ENCODE results near the gene PTOV1.

PTOV1 gene

GRCh38 chr19:49872245-49873128 lies 21.5 kb downstream of the PTOV1 start:
- no peak overlapping the region for H3K27ac ChIP-seq (ENCODE audit: low read depth, low read length)
- peaks cover 21% of the 10 kb centered on the region for H3K36me3 ChIP-seq (ENCODE audit: insufficient read depth, low read length)
- no peaks in the 10 kb centered on the region for H3K9me3 ChIP-seq (ENCODE audit: low read length)
- H3K9ac ChIP-seq (ENCODE audit: low read length), result no peak overlapping the region
- H3K4me1 ChIP-seq (ENCODE audit: insufficient read depth, low read length), result peaks cover 27% of the 10 kb centered on the region
- no peaks in the 10 kb centered on the region for H3K27me3 ChIP-seq (ENCODE audit: control insufficient read depth in 1 of 2, insufficient read depth in 2 of 2, low read length in 2 of 2)
- H3K4me3 ChIP-seq (ENCODE audit: low read depth in 1 of 2, low read length in 2 of 2), result no peak overlapping the region

- H3K27me3 ChIP-seq (ENCODE audit: control insufficient read depth in 1 of 2, insufficient read depth in 2 of 2, low read length in 2 of 2), result no peaks in the 10 kb centered on the region
Measured at GRCh38 chr19:49873129-49873521, 22.2 kb downstream of the PTOV1 start.

DNA sequence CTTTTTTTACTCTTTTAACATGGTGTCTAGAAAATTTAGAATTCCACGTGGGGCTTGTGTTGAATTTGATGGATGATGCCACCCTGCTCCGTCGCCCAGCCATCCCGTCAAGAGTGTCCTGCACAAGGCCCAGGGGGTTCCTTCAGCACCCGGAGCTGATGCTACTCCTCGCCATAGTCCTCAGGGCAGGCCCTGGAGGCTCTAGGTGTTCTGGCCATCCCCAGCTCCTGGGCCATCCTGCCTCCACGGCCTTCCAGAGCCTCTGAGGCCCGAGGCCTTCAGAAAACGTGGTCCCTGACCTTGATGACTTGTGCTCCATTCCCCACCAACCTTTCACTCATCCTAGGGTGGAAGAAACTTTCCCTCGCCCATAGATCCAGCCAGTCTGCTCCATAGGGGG lies 22.9 kb downstream of the PTOV1 start:
- peaks cover 25% of the 10 kb centered on the region for H3K4me1 ChIP-seq (ENCODE audit: insufficient read depth, low read length)
- H3K9ac ChIP-seq (ENCODE audit: low read length), result no peak overlapping the region
- H3K36me3 ChIP-seq (ENCODE audit: insufficient read depth, low read length), result peaks cover 25% of the 10 kb centered on the region
- H3K9me3 ChIP-seq (ENCODE audit: low read length), result no peaks in the 10 kb centered on the region
- H3K27me3 ChIP-seq (ENCODE audit: control insufficient read depth in 1 of 2, insufficient read depth in 2 of 2, low read length in 2 of 2), result no peaks in the 10 kb centered on the region
- H3K27ac ChIP-seq (ENCODE audit: low read depth, low read length), result peak overlapping the region; percentile 42
- no peak overlapping the region for H3K4me3 ChIP-seq (ENCODE audit: low read depth in 1 of 2, low read length in 2 of 2)

More at GRCh38 chr19:49873129-49873521, 22.2 kb downstream of the PTOV1 start:
- Histone ChIP-seq H3K9me3 (ENCODE audit: low read length) (no peaks in the 10 kb centered on the region), H3K9ac (ENCODE audit: low read length) (no peak overlapping the region), H3K4me1 (ENCODE audit: insufficient read depth, low read length) (peaks cover 27% of the 10 kb centered on the region), H3K4me3 (ENCODE audit: low read depth in 1 of 2, low read length in 2 of 2) (no peak overlapping the region), H3K36me3 (ENCODE audit: insufficient read depth, low read length) (peaks cover 21% of the 10 kb centered on the region), H3K27ac (ENCODE audit: low read depth, low read length) (no peak overlapping the region)

DNA sequence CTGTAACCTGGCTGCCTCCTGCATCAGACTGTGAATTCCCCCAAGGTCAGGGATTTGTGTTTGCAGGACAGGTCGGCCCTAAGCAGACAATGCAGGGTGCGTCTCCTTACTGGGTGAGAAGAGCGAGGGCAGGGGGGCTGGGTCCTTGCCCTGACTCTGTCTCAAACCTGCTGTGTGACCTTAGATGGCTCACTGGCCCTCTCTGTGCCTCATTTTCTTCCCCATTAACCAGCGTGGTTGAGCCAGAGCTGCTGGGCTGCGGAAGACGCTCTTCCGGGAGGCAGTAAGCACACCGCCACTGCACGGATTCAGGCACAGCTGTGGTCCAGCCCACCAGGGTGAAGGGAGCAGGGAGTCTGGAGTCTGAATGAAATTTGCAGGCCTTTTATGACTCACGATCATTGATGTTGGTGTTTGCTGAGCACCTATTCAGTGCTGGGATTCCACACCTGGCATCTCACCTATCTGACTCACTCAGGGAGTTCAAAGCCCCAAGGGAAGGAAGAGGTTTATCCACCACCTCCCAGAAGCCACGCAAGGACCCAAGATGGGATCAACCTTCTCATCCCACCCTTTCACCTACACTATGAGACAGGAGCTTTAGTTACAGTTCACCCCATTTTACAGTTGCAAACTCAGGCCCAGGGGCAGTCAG lies 23.7 kb downstream of the PTOV1 start:
- Histone ChIP-seq H3K27me3 (ENCODE audit: control insufficient read depth in 1 of 2, insufficient read depth in 2 of 2, low read length in 2 of 2) (no peaks in the 10 kb centered on the region), H3K36me3 (ENCODE audit: insufficient read depth, low read length) (peaks cover 33% of the 10 kb centered on the region), H3K9ac (ENCODE audit: low read length) (no peak overlapping the region), H3K9me3 (ENCODE audit: low read length) (no peaks in the 10 kb centered on the region), H3K4me3 (ENCODE audit: low read depth in 1 of 2, low read length in 2 of 2) (no peak overlapping the region), H3K4me1 (ENCODE audit: insufficient read depth, low read length) (peaks cover 29% of the 10 kb centered on the region), H3K27ac (ENCODE audit: low read depth, low read length) (no peak overlapping the region)

DNA sequence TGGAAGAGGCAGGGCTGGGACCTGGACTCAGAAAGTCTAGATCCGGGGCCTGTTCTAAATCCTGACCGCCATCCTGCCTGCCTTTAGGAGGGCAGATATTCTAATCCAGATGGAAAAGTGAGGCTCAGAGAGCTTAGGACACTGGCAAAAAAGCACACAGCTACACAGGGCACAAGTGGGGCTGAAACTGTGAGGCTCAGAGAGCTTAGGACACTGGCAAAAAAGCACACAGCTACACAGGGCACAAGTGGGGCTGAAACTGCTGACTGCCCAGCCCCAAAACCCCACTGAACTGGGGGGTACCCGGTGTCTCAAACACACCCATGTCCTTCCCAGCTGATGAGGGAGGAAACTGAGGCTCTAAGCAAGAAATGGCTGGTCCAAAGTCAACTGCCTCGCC lies 24.2 kb downstream of the PTOV1 start:
- Histone ChIP-seq H3K27me3 (ENCODE audit: control insufficient read depth in 1 of 2, insufficient read depth in 2 of 2, low read length in 2 of 2) (no peaks in the 10 kb centered on the region), H3K9ac (ENCODE audit: low read length) (peak overlapping the region; percentile 94), H3K4me1 (ENCODE audit: insufficient read depth, low read length) (peaks cover 26% of the 10 kb centered on the region), H3K4me3 (ENCODE audit: low read depth in 1 of 2, low read length in 2 of 2) (peak overlapping the region; percentile 54 to 94), H3K36me3 (ENCODE audit: insufficient read depth, low read length) (peaks cover 37% of the 10 kb centered on the region), H3K9me3 (ENCODE audit: low read length) (no peaks in the 10 kb centered on the region), H3K27ac (ENCODE audit: low read depth, low read length) (peak overlapping the region; percentile 83)

DNA sequence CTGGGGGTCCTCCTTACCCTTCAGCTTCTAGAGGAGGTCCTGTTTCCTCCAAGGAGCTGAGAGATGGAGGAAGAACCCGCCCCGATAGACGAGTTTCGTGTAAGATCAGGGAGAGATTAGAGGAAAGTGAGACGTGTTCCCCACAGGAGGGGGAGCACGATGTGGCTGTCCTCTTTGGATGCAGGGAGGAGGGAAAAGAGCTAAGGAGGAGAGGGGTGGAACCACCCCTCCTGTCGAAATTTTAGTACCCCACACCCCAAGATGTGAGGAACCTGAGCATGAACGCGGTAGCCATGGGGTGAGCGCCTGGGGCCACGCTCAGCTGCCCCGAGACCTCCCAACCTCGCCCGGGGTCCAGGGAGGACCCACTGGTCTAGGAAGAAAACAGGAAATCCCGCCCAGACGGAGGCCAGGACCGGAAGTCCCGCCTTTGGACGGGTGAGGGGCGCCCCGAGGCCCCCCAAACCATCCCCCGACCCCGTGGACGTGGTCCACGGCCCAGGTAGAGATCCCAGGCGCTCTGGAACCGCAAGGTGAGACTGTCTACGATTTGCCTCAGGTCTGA lies 25.0 kb downstream of the PTOV1 start:
- peak overlapping the region; percentile 54 to 94 for H3K4me3 ChIP-seq (ENCODE audit: low read depth in 1 of 2, low read length in 2 of 2)
- H3K36me3 ChIP-seq (ENCODE audit: insufficient read depth, low read length), result peaks cover 43% of the 10 kb centered on the region
- peak overlapping the region; percentile 94 for H3K9ac ChIP-seq (ENCODE audit: low read length)
- H3K27ac ChIP-seq (ENCODE audit: low read depth, low read length), result peak overlapping the region; percentile 83
- H3K4me1 ChIP-seq (ENCODE audit: insufficient read depth, low read length), result peaks cover 19% of the 10 kb centered on the region
- no peaks in the 10 kb centered on the region for H3K9me3 ChIP-seq (ENCODE audit: low read length)
- no peaks in the 10 kb centered on the region for H3K27me3 ChIP-seq (ENCODE audit: control insufficient read depth in 1 of 2, insufficient read depth in 2 of 2, low read length in 2 of 2)

GRCh38 chr19:49876422-49877019 lies 25.6 kb downstream of the PTOV1 start:
- no peaks in the 10 kb centered on the region for H3K9me3 ChIP-seq (ENCODE audit: low read length)
- H3K27me3 ChIP-seq (ENCODE audit: control insufficient read depth in 1 of 2, insufficient read depth in 2 of 2, low read length in 2 of 2), result no peaks in the 10 kb centered on the region
- H3K4me3 ChIP-seq (ENCODE audit: low read depth in 1 of 2, low read length in 2 of 2), result peak overlapping the region; percentile 54 to 94
- peaks cover 19% of the 10 kb centered on the region for H3K4me1 ChIP-seq (ENCODE audit: insufficient read depth, low read length)
- peak overlapping the region; percentile 94 for H3K9ac ChIP-seq (ENCODE audit: low read length)
- H3K36me3 ChIP-seq (ENCODE audit: insufficient read depth, low read length), result peaks cover 44% of the 10 kb centered on the region
- peak overlapping the region; percentile 99 for H3K27ac ChIP-seq (ENCODE audit: low read depth, low read length)

DNA sequence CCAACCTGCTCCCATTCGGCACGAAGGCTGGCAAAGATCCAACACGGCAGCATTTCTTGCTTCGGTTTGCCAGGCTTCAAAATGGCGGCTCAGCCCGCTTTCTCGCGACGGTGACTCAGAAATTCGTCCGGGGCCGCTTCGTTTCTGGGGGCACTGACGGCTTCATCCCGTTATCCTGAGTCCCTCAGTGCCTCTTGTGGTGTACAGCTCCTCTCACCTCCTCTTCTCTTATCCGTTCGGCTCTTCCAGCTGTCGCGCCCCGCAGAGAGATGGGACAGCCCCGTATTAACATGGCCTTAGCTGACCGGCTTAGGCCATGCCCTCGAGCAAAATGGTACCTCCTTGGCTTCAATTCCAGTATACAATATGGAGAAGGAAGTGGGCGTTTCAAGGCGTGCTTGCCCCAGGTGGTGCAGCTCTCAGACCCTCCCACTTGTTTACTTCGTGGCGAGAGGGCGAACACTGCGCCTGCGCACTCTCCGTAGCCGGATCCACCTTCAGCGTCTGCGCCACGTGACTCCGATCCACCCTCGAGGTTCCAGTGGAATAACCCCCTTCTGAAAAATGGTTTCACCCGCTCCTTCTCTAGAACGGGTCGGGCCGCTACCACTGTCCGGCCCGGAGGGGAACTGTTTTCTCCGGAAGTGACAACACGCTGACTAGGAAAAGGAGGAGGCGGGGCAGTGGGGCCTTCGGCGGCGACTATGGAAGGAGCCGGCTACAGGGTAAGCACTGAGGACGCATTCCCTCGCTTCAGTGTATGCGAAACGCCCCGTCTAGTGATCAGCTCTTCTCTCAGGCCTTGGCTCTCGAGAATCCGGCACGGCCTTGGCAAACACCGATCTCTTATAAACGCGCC lies 26.3 kb downstream of the PTOV1 start, which contains the start of the genes AKT1S1 and TBC1D17:
Gene AKT1S1 (minus strand): TSS at position 336 of the 859 bp plus-strand sequence. CDS start 4,060 bp downstream, outside the sequence.
Gene TBC1D17 (plus strand): TSS at position 683 of the 859 bp plus-strand sequence. CDS start 22 bp downstream, at position 705.
- Histone ChIP-seq H3K36me3 (ENCODE audit: insufficient read depth, low read length) (peaks cover 45% of the 10 kb centered on the region), H3K9ac (ENCODE audit: low read length) (peak within 1 kb of the TSS; percentile 94), H3K27me3 (ENCODE audit: control insufficient read depth in 1 of 2, insufficient read depth in 2 of 2, low read length in 2 of 2) (no peaks in the 10 kb centered on the region), H3K27ac (ENCODE audit: low read depth, low read length) (peak within 1 kb of the TSS; percentile 99), H3K4me1 (ENCODE audit: insufficient read depth, low read length) (peaks cover 19% of the 10 kb centered on the region), H3K9me3 (ENCODE audit: low read length) (no peaks in the 10 kb centered on the region), H3K4me3 (ENCODE audit: low read depth in 1 of 2, low read length in 2 of 2) (peak within 1 kb of the TSS; percentile 54 to 94)

DNA sequence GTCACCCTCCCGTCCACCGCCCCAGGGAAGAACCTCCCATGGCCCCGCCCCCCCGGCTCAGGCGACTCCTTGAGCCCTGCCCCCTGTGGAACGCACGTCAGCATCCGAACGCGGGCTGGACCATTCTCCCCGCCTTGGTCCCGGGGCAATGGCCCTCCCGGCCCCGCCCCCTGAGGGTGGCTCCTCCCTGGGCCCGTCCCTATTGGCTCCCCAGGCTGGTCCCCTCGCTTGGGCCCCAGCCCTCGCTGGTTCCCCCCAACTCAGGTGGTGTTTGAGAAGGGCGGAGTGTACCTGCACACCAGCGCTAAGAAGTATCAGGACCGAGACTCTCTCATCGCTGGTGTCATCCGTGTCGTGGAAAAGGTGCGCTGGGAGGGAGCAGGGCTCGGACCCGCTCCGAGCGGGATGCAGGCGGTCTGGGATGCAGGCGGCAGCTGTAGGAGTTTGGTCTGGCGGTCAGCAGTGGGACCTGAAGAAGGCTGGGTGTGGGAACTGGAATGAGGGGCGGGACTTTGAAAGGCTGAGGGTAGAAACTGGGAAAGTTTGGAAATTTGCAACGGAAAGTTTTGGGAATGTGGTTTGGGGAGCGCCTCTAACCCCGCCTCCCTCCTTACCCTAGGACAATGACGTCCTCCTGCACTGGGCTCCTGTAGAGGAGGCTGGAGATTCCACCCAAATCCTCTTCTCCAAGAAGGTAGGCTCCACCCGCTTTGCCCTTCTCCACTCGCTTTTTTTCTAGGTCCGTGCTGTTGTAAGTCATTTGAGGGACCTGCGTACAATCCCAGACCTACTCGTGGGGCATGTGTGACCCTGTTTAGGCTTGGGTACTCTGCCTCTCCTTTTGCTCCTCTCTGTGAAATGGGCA lies 27.2 kb downstream of the PTOV1 start:
- H3K4me3 ChIP-seq (ENCODE audit: low read depth in 1 of 2, low read length in 2 of 2), result peak overlapping the region; percentile 51 to 94
- H3K4me1 ChIP-seq (ENCODE audit: insufficient read depth, low read length), result peaks cover 19% of the 10 kb centered on the region
- no peaks in the 10 kb centered on the region for H3K27me3 ChIP-seq (ENCODE audit: control insufficient read depth in 1 of 2, insufficient read depth in 2 of 2, low read length in 2 of 2)
- peaks cover 51% of the 10 kb centered on the region for H3K36me3 ChIP-seq (ENCODE audit: insufficient read depth, low read length)
- H3K9ac ChIP-seq (ENCODE audit: low read length), result peak overlapping the region; percentile 94
- H3K27ac ChIP-seq (ENCODE audit: low read depth, low read length), result peak overlapping the region; percentile 99
- no peaks in the 10 kb centered on the region for H3K9me3 ChIP-seq (ENCODE audit: low read length)

GRCh38 chr19:49878744-49879070 lies 27.7 kb downstream of the PTOV1 start:
- Histone ChIP-seq H3K27ac (ENCODE audit: low read depth, low read length) (peak overlapping the region; percentile 99), H3K4me3 (ENCODE audit: low read depth in 1 of 2, low read length in 2 of 2) (peak overlapping the region in 1 of 2 donors; percentile 94), H3K4me1 (ENCODE audit: insufficient read depth, low read length) (peaks cover 19% of the 10 kb centered on the region), H3K27me3 (ENCODE audit: control insufficient read depth in 1 of 2, insufficient read depth in 2 of 2, low read length in 2 of 2) (no peaks in the 10 kb centered on the region), H3K9me3 (ENCODE audit: low read length) (no peaks in the 10 kb centered on the region), H3K36me3 (ENCODE audit: insufficient read depth, low read length) (peaks cover 57% of the 10 kb centered on the region), H3K9ac (ENCODE audit: low read length) (no peak overlapping the region)
